ENCODE data around the gene OTOF. TPM values are rescaled to one million over a fixed set of nuclear protein-coding genes. Genes with fewer than 3 reads are reported as not detected.
A peak's percentile ranks its signal among the peaks of the same experiment; 100 is the strongest.

OTOF gene
- total RNA-seq, 1 donor from 2014 or later: not detected

GRCh38 chr2:26453421-26454329 lies 24.2 kb downstream of the OTOF start:
- DNase-seq (ENCODE audit: low spot score): no peak

- no peak for DNase-seq (ENCODE audit: low spot score)
These were observed 26.2 kb downstream of the OTOF start for GRCh38 chr2:26451700-26452099.

GRCh38 chr2:26450031-26450635 lies 27.8 kb downstream of the OTOF start:
- no peak for DNase-seq (ENCODE audit: low spot score)

- no peak for DNase-seq (ENCODE audit: low spot score)
These were observed 28.5 kb downstream of the OTOF start for GRCh38 chr2:26449278-26450030.

- no peak for DNase-seq (ENCODE audit: low spot score)
These were observed 29.3 kb downstream of the OTOF start for GRCh38 chr2:26448651-26449050.

GRCh38 chr2:26444236-26444635 lies 33.7 kb downstream of the OTOF start:
- DNase-seq (ENCODE audit: low spot score): no peak

GRCh38 chr2:26442707-26443106 lies 35.2 kb downstream of the OTOF start:
- no peak for DNase-seq (ENCODE audit: low spot score)

- no peak for DNase-seq (ENCODE audit: low spot score)
These were observed 35.6 kb downstream of the OTOF start for GRCh38 chr2:26442301-26442700.

GRCh38 chr2:26438926-26439325 lies 39.0 kb downstream of the OTOF start:
- DNase-seq (ENCODE audit: low spot score): no peak

- no peak for DNase-seq (ENCODE audit: low spot score)
These were observed 39.4 kb downstream of the OTOF start for GRCh38 chr2:26438526-26438925.

GRCh38 chr2:26435106-26435505 lies 42.8 kb downstream of the OTOF start:
- DNase-seq (ENCODE audit: low spot score): no peak

GRCh38 chr2:26432859-26433258 lies 45.1 kb downstream of the OTOF start:
- peak; percentile 76 for DNase-seq (ENCODE audit: low spot score)

GRCh38 chr2:26432363-26432762 lies 45.6 kb downstream of the OTOF start:
- no peak for DNase-seq (ENCODE audit: low spot score)

GRCh38 chr2:26430826-26431225 lies 47.1 kb downstream of the OTOF start:
- no peak for DNase-seq (ENCODE audit: low spot score)

GRCh38 chr2:26429779-26430578 lies 47.9 kb downstream of the OTOF start:
- no peak for DNase-seq (ENCODE audit: low spot score)

- no peak for DNase-seq (ENCODE audit: low spot score)
These were observed 49.1 kb downstream of the OTOF start for GRCh38 chr2:26428846-26429245.

GRCh38 chr2:26424221-26424620 lies 53.7 kb downstream of the OTOF start:
- peak; percentile 63 for DNase-seq (ENCODE audit: low spot score)

- no peak for DNase-seq (ENCODE audit: low spot score)
These were observed 54.2 kb downstream of the OTOF start for GRCh38 chr2:26423750-26424149.

- DNase-seq (ENCODE audit: low spot score): no peak
These were observed 54.8 kb downstream of the OTOF start for GRCh38 chr2:26422947-26423629.

- no peak for DNase-seq (ENCODE audit: low spot score)
These were observed 56.0 kb downstream of the OTOF start for GRCh38 chr2:26421961-26422360.

- DNase-seq (ENCODE audit: low spot score): peak; percentile 66
These were observed 63.6 kb downstream of the OTOF start for GRCh38 chr2:26414311-26414710.

All from umbilical cord (tissue), 2 donors.